Measurements from ENCODE around the gene KCNAB1. TPM values are rescaled to one million over a fixed set of nuclear protein-coding genes. Genes with fewer than 3 reads are reported as not detected.

KCNAB1 gene
- total RNA-seq, 4 donors from 2014 or later: 0.20 to 3.0 (median 1.6) TPM

GRCh38 chr3:156396851-156397250, 276.5 kb downstream of the KCNAB1 start:
- DNase-seq: no peak
- in situ Hi-C loops (cut with MboI; ENCODE audit: low pct_ligation_motif_present in 1 of 4, low pct_unique_long_range_greater_than_20kb in 1 of 4, low sequenced_read_pairs in 3 of 4): loop anchor here in 2 of 4 donors (25.0 kb wide), 1 partner anchor 235 kb away; no protein-coding TSS in a partner anchor
- Histone ChIP-seq H3K36me3 (no peaks in the 10 kb centered on the region), H3K27me3 (no peaks in the 10 kb centered on the region), H3K4me1 (no peaks in the 10 kb centered on the region), H3K9me3 (no peaks in the 10 kb centered on the region), H3K4me3 (no peak overlapping the region), H3K27ac (no peak overlapping the region)
- 62 to 83% methylated on average over 4 of the region's 4 CpGs for WGBS, 2 donors (ENCODE audit: low coverage in 1 of 2)
- no peak for TF ChIP-seq CTCF (IDR thresholded peaks at IDR 0.05)
- no peak for TF ChIP-seq EP300 (IDR thresholded peaks at IDR 0.05; ENCODE audit: low read depth)
- no peak for TF ChIP-seq POLR2A (IDR thresholded peaks at IDR 0.05)
- TF ChIP-seq POLR2AphosphoS5 (IDR thresholded peaks at IDR 0.05): no peak
- intact Hi-C loops (cut with DNase I; ENCODE audit: low total_unique reads): no loop called here

- Histone ChIP-seq H3K4me1 (no peaks in the 10 kb centered on the region), H3K27ac (no peak overlapping the region), H3K27me3 (no peaks in the 10 kb centered on the region), H3K36me3 (no peaks in the 10 kb centered on the region), H3K4me3 (no peak overlapping the region), H3K9me3 (no peaks in the 10 kb centered on the region)
- intact Hi-C loops (cut with DNase I; ENCODE audit: low total_unique reads): no loop called here
- no peak for TF ChIP-seq POLR2AphosphoS5 (IDR thresholded peaks at IDR 0.05)
- no peak for TF ChIP-seq EP300 (IDR thresholded peaks at IDR 0.05; ENCODE audit: low read depth)
- TF ChIP-seq CTCF (IDR thresholded peaks at IDR 0.05): no peak
- no peak for TF ChIP-seq POLR2A (IDR thresholded peaks at IDR 0.05)
- DNase-seq: no peak
- in situ Hi-C loops (cut with MboI; ENCODE audit: low pct_ligation_motif_present in 1 of 4, low pct_unique_long_range_greater_than_20kb in 1 of 4, low sequenced_read_pairs in 3 of 4): loop anchor here in 2 of 4 donors (25.0 kb wide), 1 partner anchor 235 kb away; no protein-coding TSS in a partner anchor
These were observed 277.2 kb downstream of the KCNAB1 start for GRCh38 chr3:156397534-156397933.

GRCh38 chr3:156400062-156400461, 279.7 kb downstream of the KCNAB1 start:
- intact Hi-C loops (cut with DNase I; ENCODE audit: low total_unique reads): no loop called here
- H3K9me3 ChIP-seq: no peaks in the 10 kb centered on the region
- 53 to 76% methylated on average over 2 of the region's 2 CpGs for WGBS, 2 donors (ENCODE audit: low coverage in 1 of 2)
- in situ Hi-C loops (cut with MboI; ENCODE audit: low pct_ligation_motif_present in 1 of 4, low pct_unique_long_range_greater_than_20kb in 1 of 4, low sequenced_read_pairs in 3 of 4): no loop called here
- H3K4me3 ChIP-seq: no peak overlapping the region
- DNase-seq: no peak
- no peaks in the 10 kb centered on the region for H3K36me3 ChIP-seq
- no peak for TF ChIP-seq POLR2AphosphoS5 (IDR thresholded peaks at IDR 0.05)
- no peak for TF ChIP-seq CTCF (IDR thresholded peaks at IDR 0.05)
- no peak for TF ChIP-seq POLR2A (IDR thresholded peaks at IDR 0.05)
- TF ChIP-seq EP300 (IDR thresholded peaks at IDR 0.05; ENCODE audit: low read depth): no peak
- no peaks in the 10 kb centered on the region for H3K4me1 ChIP-seq
- no peak overlapping the region for H3K27ac ChIP-seq
- no peaks in the 10 kb centered on the region for H3K27me3 ChIP-seq

GRCh38 chr3:156400735-156401134, 280.4 kb downstream of the KCNAB1 start:
- intact Hi-C loops (cut with DNase I; ENCODE audit: low total_unique reads) (no loop called here), in situ Hi-C loops (cut with MboI; ENCODE audit: low pct_ligation_motif_present in 1 of 4, low pct_unique_long_range_greater_than_20kb in 1 of 4, low sequenced_read_pairs in 3 of 4) (no loop called here)
- TF ChIP-seq POLR2AphosphoS5 (IDR thresholded peaks at IDR 0.05) (no peak), CTCF (IDR thresholded peaks at IDR 0.05) (no peak)
- DNase-seq: no peak
- H3K4me1 ChIP-seq: no peaks in the 10 kb centered on the region
- 53 to 73% methylated on average over 1 of the region's 1 CpG for WGBS, 2 donors (ENCODE audit: low coverage in 1 of 2)
- no peak overlapping the region for H3K4me3 ChIP-seq
- no peaks in the 10 kb centered on the region for H3K27me3 ChIP-seq
- no peak overlapping the region for H3K27ac ChIP-seq
- no peaks in the 10 kb centered on the region for H3K36me3 ChIP-seq
- H3K9me3 ChIP-seq: no peaks in the 10 kb centered on the region

Measured in transverse colon (tissue), 4 donors.